Measurements from ENCODE around the gene LCLAT1. TPM values are rescaled to one million over a fixed set of nuclear protein-coding genes. Genes with fewer than 3 reads are reported as not detected.

Gene LCLAT1
- total RNA-seq, 1 experiment from 2014 or later: 10.5 TPM

- DNase-seq: no peak
- Histone ChIP-seq H3K4me3 (ENCODE audit: insufficient read depth, low read depth, low read length) (no peak overlapping the region), H3K36me3 (replicated peaks; ENCODE audit: control insufficient read depth, insufficient read depth, low read length) (no peaks in the 10 kb centered on the region; the same call in 1 of the 2 replicates), H3K27me3 (ENCODE audit: control insufficient read depth, insufficient read depth, low read length) (no peaks in the 10 kb centered on the region)
These were observed 72.8 kb downstream of the LCLAT1 start for GRCh38 chr2:30519796-30520195.

- Histone ChIP-seq H3K36me3 (replicated peaks; ENCODE audit: control insufficient read depth, insufficient read depth, low read length) (no peaks in the 10 kb centered on the region; the same call in 1 of the 2 replicates), H3K4me3 (ENCODE audit: insufficient read depth, low read depth, low read length) (no peak overlapping the region), H3K27me3 (ENCODE audit: control insufficient read depth, insufficient read depth, low read length) (no peaks in the 10 kb centered on the region)
- no peak for DNase-seq
These were observed 75.4 kb downstream of the LCLAT1 start for GRCh38 chr2:30522421-30522820.

- Histone ChIP-seq H3K27me3 (ENCODE audit: control insufficient read depth, insufficient read depth, low read length) (no peaks in the 10 kb centered on the region), H3K4me3 (ENCODE audit: insufficient read depth, low read depth, low read length) (no peak overlapping the region), H3K36me3 (replicated peaks; ENCODE audit: control insufficient read depth, insufficient read depth, low read length) (no peaks in the 10 kb centered on the region)
- no peak for DNase-seq
These were observed 80.4 kb downstream of the LCLAT1 start for GRCh38 chr2:30527411-30527810.

- Histone ChIP-seq H3K36me3 (replicated peaks; ENCODE audit: control insufficient read depth, insufficient read depth, low read length) (no peaks in the 10 kb centered on the region), H3K4me3 (ENCODE audit: insufficient read depth, low read depth, low read length) (no peak overlapping the region), H3K27me3 (ENCODE audit: control insufficient read depth, insufficient read depth, low read length) (no peaks in the 10 kb centered on the region)
- no peak for DNase-seq
These were observed 80.8 kb downstream of the LCLAT1 start for GRCh38 chr2:30527859-30528258.

GRCh38 chr2:30530346-30530745 lies 83.3 kb downstream of the LCLAT1 start:
- Histone ChIP-seq H3K27me3 (ENCODE audit: control insufficient read depth, insufficient read depth, low read length) (no peaks in the 10 kb centered on the region), H3K4me3 (ENCODE audit: insufficient read depth, low read depth, low read length) (no peak overlapping the region), H3K36me3 (replicated peaks; ENCODE audit: control insufficient read depth, insufficient read depth, low read length) (peaks cover 2% of the 10 kb centered on the region; the same call in 1 of the 2 replicates)
- DNase-seq: no peak

GRCh38 chr2:30541680-30542079 lies 94.6 kb downstream of the LCLAT1 start:
- no peak for DNase-seq
- H3K4me3 ChIP-seq (ENCODE audit: insufficient read depth, low read depth, low read length): no peak overlapping the region
- H3K27me3 ChIP-seq (ENCODE audit: control insufficient read depth, insufficient read depth, low read length): no peaks in the 10 kb centered on the region
- no peaks in the 10 kb centered on the region for H3K36me3 ChIP-seq (replicated peaks; ENCODE audit: control insufficient read depth, insufficient read depth, low read length)

- no peaks in the 10 kb centered on the region for H3K27me3 ChIP-seq (ENCODE audit: control insufficient read depth, insufficient read depth, low read length)
- no peak for DNase-seq
- H3K36me3 ChIP-seq (replicated peaks; ENCODE audit: control insufficient read depth, insufficient read depth, low read length): no peaks in the 10 kb centered on the region
- H3K4me3 ChIP-seq (ENCODE audit: insufficient read depth, low read depth, low read length): no peak overlapping the region
These were observed 98.8 kb downstream of the LCLAT1 start for GRCh38 chr2:30545875-30546274.

- Histone ChIP-seq H3K4me3 (ENCODE audit: insufficient read depth, low read depth, low read length) (no peak overlapping the region), H3K36me3 (replicated peaks; ENCODE audit: control insufficient read depth, insufficient read depth, low read length) (no peaks in the 10 kb centered on the region), H3K27me3 (ENCODE audit: control insufficient read depth, insufficient read depth, low read length) (no peaks in the 10 kb centered on the region)
- no peak for DNase-seq
These were observed 101.3 kb downstream of the LCLAT1 start for GRCh38 chr2:30548386-30548785.

GRCh38 chr2:30549096-30549495 lies 102.0 kb downstream of the LCLAT1 start:
- Histone ChIP-seq H3K4me3 (ENCODE audit: insufficient read depth, low read depth, low read length) (no peak overlapping the region), H3K36me3 (replicated peaks; ENCODE audit: control insufficient read depth, insufficient read depth, low read length) (no peaks in the 10 kb centered on the region), H3K27me3 (ENCODE audit: control insufficient read depth, insufficient read depth, low read length) (no peaks in the 10 kb centered on the region)
- DNase-seq: no peak

- Histone ChIP-seq H3K36me3 (replicated peaks; ENCODE audit: control insufficient read depth, insufficient read depth, low read length) (no peaks in the 10 kb centered on the region), H3K27me3 (ENCODE audit: control insufficient read depth, insufficient read depth, low read length) (no peaks in the 10 kb centered on the region), H3K4me3 (ENCODE audit: insufficient read depth, low read depth, low read length) (no peak overlapping the region)
- DNase-seq: no peak
These were observed 112.7 kb downstream of the LCLAT1 start for GRCh38 chr2:30559544-30560275.

GRCh38 chr2:30561349-30561748 lies 114.3 kb downstream of the LCLAT1 start:
- no peaks in the 10 kb centered on the region for H3K27me3 ChIP-seq (ENCODE audit: control insufficient read depth, insufficient read depth, low read length)
- no peak overlapping the region for H3K4me3 ChIP-seq (ENCODE audit: insufficient read depth, low read depth, low read length)
- DNase-seq: no peak
- H3K36me3 ChIP-seq (replicated peaks; ENCODE audit: control insufficient read depth, insufficient read depth, low read length): no peaks in the 10 kb centered on the region

GRCh38 chr2:30565851-30566358 lies 118.9 kb downstream of the LCLAT1 start:
- Histone ChIP-seq H3K4me3 (ENCODE audit: insufficient read depth, low read depth, low read length) (no peak overlapping the region), H3K36me3 (replicated peaks; ENCODE audit: control insufficient read depth, insufficient read depth, low read length) (no peaks in the 10 kb centered on the region), H3K27me3 (ENCODE audit: control insufficient read depth, insufficient read depth, low read length) (no peaks in the 10 kb centered on the region)
- DNase-seq: no peak

- Histone ChIP-seq H3K4me3 (ENCODE audit: insufficient read depth, low read depth, low read length) (no peak overlapping the region), H3K36me3 (replicated peaks; ENCODE audit: control insufficient read depth, insufficient read depth, low read length) (no peaks in the 10 kb centered on the region), H3K27me3 (ENCODE audit: control insufficient read depth, insufficient read depth, low read length) (no peaks in the 10 kb centered on the region)
- DNase-seq: no peak
These were observed 119.6 kb downstream of the LCLAT1 start for GRCh38 chr2:30566631-30567030.

- no peak for DNase-seq
- Histone ChIP-seq H3K27me3 (ENCODE audit: control insufficient read depth, insufficient read depth, low read length) (no peaks in the 10 kb centered on the region), H3K36me3 (replicated peaks; ENCODE audit: control insufficient read depth, insufficient read depth, low read length) (no peaks in the 10 kb centered on the region), H3K4me3 (ENCODE audit: insufficient read depth, low read depth, low read length) (no peak overlapping the region)
These were observed 120.3 kb downstream of the LCLAT1 start for GRCh38 chr2:30567317-30567716.

GRCh38 chr2:30569946-30570345 lies 122.9 kb downstream of the LCLAT1 start:
- Histone ChIP-seq H3K4me3 (ENCODE audit: insufficient read depth, low read depth, low read length) (no peak overlapping the region), H3K36me3 (replicated peaks; ENCODE audit: control insufficient read depth, insufficient read depth, low read length) (no peaks in the 10 kb centered on the region), H3K27me3 (ENCODE audit: control insufficient read depth, insufficient read depth, low read length) (no peaks in the 10 kb centered on the region)
- no peak for DNase-seq
